K562 (cell line): ENCODE measurements around the gene ERCC1. TPM values are rescaled to one million over a fixed set of nuclear protein-coding genes. Genes with fewer than 3 reads are reported as not detected.

Experiments
- BCOR ChIP-seq: fragments of 450-650 bp; IDR thresholded peaks from 2 replicates; pipeline ENCODE4 v1.6.1; 2016
- FOXA3 ChIP-seq, 2 experiments: fragments of 450-650 bp in 1 of 2; sonication (generic) in 1 of 2; formaldehyde crosslinking; IDR thresholded peaks in 1 of 2; conservative IDR thresholded peaks in 1 of 2; 2 replicates each; pipeline versions ENCODE4 v1.4.0 to v1.8.0; 2020 to 2022; ENCODE audit warnings: mild to moderate bottlenecking in 2 of 2, missing genetic modification reagents in 1 of 2
- KDM2B ChIP-seq: fragments of 250-450 bp; sonication (Bioruptor Pico); IDR thresholded peaks from 2 replicates; pipeline ENCODE4 v1.8.0; 2021; ENCODE audit warnings: mild to moderate bottlenecking, moderate library complexity
- PCBP2 ChIP-seq: fragments of 200-400 bp; formaldehyde crosslinking; IDR thresholded peaks from 2 replicates; pipeline ENCODE4 v1.6.1; 2018; ENCODE audit warnings: low read length, low read depth, mild to moderate bottlenecking, moderate library complexity; ENCODE audit not compliant: poor library complexity, severe bottlenecking
- POLR2B ChIP-seq: fragments of 450-650 bp; IDR thresholded peaks from 2 replicates; pipeline ENCODE4 v1.6.1; 2018; ENCODE audit warnings: low read depth; ENCODE audit not compliant: partially characterized antibody
- RBFOX2 ChIP-seq: fragments of 200-400 bp; formaldehyde crosslinking; IDR thresholded peaks from 2 replicates; pipeline ENCODE4 v1.6.1; 2017; ENCODE audit warnings: low read depth, mild to moderate bottlenecking, low read length, moderate library complexity
- STAG1 ChIP-seq: sonication (generic); formaldehyde crosslinking; IDR thresholded peaks from 2 replicates; pipeline ENCODE4 v1.5.0; 2020; ENCODE audit warnings: missing genetic modification reagents, borderline replicate concordance
- TCF3 ChIP-seq: sonication (generic); formaldehyde crosslinking; IDR thresholded peaks from 2 replicates; pipeline ENCODE4 v1.4.0; 2020; ENCODE audit warnings: mild to moderate bottlenecking, missing genetic modification reagents
- ZFP30 ChIP-seq: fragments of 250-450 bp; sonication (Bioruptor Pico); IDR thresholded peaks from 2 replicates; pipeline ENCODE4 v1.8.0; 2022; ENCODE audit warnings: moderate library complexity, mild to moderate bottlenecking, inconsistent platforms, borderline replicate concordance
- ZNF592 ChIP-seq: fragments of 450-650 bp; IDR thresholded peaks from 2 replicates; pipeline ENCODE4 v1.6.1; 2017; ENCODE audit warnings: antibody characterized with exemption, mild to moderate bottlenecking
- ZNF766 ChIP-seq: fragments of 200-800 bp; sonication (Bioruptor generic); conservative IDR thresholded peaks from 2 replicates; pipeline ENCODE4 v1.6.1; 2016; ENCODE audit warnings: missing genetic modification characterization, missing compliant biosample characterization
- polyA plus RNA-seq, 8 experiments: library from polyadenylated mRNA; depleted of rRNA in 4 of 8; stranded (reverse) in 5 of 8; unstranded in 3 of 8; fragments of >200 nt; fragmentation: Nextera tagmentation in 2 of 8; fragmentation: Illumina TruSeq in 1 of 8; extraction: Ambion mirVana in 2 of 8; extraction: Trizol in 1 of 8; gene quantifications; 2 replicates each; pipeline versions ENCODE4 v1.2.1 to v1.2.3, GENCODE V29; 2011 to 2014; ENCODE audit warnings: inconsistent platforms in 1 of 8, missing spikeins in 1 of 8
- total RNA-seq, 7 experiments: library from RNA; depleted of rRNA in 6 of 7; stranded (reverse); fragments of >200 nt in 6 of 7; fragmentation: Illumina TruSeq in 2 of 7; extraction: Trizol in 2 of 7; gene quantifications; 2 replicates each; pipeline versions ENCODE4 v1.2.1 to v1.2.3, GENCODE V29; 2011 to 2021; ENCODE audit warnings: low replicate concordance in 1 of 7
- TF ChIP-seq, protein P1 (sequence below): sonication (generic); formaldehyde crosslinking; IDR thresholded peaks from 2 replicates; pipeline ENCODE4 v1.8.1; 2023; ENCODE audit warnings: mild to moderate bottlenecking, missing genetic modification reagents
- TF ChIP-seq, protein P2 (sequence below): fragments of 450-650 bp; formaldehyde crosslinking; IDR thresholded peaks from 2 replicates; pipeline ENCODE4 v1.4.0; 2020; ENCODE audit warnings: mild to moderate bottlenecking, moderate library complexity
- TF ChIP-seq, protein P3 (sequence below): fragments of 250-450 bp; sonication (Bioruptor Pico); IDR thresholded peaks from 2 replicates; pipeline ENCODE4 v1.5.0; 2021; ENCODE audit warnings: mild to moderate bottlenecking, moderate library complexity

ERCC1 gene
- total and polyA plus RNA-seq, 9 of the 15 experiments (the other 6 are each of a cell fraction or from before 2014, with no cell fraction given) = 9.3 to 92.6 (median 60.0) TPM

DNA sequence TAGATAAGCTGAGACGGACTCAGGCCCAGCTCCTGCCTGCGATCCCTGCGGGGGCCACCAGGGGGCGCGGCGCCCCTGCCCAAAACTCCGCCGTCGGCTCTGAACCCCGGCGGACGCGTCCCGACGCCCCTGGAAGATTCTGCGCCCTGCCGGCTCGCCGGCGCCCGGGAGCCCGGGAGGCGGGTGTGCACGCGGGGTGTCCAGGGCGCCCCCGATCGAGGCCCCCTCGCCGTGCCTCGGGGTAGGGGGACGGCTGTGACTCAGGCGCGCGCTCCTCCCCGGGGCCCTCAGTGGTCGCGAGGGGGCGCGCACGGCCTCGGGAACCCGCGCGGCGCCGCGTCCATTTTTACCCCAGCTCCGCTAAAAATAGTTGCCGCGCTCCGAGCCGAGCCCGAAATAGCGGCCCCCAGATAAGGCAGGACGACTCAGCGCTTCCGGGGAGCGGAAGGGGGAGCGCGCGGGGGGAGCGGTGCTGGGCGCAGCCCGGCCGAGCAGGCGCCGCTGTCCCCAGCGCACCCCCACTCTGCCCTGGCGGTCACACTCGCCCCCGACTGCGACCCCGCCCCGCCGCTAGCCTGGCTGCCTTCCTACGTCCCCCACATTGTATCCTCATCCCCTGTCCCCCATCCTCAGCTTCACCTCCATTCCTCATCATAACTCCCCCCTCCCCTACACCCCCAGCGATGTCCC is 16.0 kb upstream of the ERCC1 start (continued):
- TF ChIP-seq STAG1 (CRISPR knock-in tag) (peak; percentile 42; the same call in 1 of the 2 replicates), FOXA3 (CRISPR knock-in tag; conservative IDR thresholded peaks at IDR 0.05 in 1 of 2, IDR thresholded peaks at IDR 0.05 in 1 of 2) (no peak), ZFP30 (no peak), BCOR (0 out of 2 replicates have a peak, but pooled peaks have one; percentile 12), TCF3 (peak; percentile 56), PCBP2 (peak; percentile 86), RBFOX2 (peak; percentile 96), ZNF766 (CRISPR knock-in tag) (peak; percentile 73; the same call in 1 of the 2 replicates), ZNF592 (peak; percentile 88), KDM2B (peak; percentile 76), POLR2B (peak; percentile 39)
- TF ChIP-seq, protein P1, sequence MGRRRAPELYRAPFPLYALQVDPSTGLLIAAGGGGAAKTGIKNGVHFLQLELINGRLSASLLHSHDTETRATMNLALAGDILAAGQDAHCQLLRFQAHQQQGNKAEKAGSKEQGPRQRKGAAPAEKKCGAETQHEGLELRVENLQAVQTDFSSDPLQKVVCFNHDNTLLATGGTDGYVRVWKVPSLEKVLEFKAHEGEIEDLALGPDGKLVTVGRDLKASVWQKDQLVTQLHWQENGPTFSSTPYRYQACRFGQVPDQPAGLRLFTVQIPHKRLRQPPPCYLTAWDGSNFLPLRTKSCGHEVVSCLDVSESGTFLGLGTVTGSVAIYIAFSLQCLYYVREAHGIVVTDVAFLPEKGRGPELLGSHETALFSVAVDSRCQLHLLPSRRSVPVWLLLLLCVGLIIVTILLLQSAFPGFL (CRISPR knock-in tag) = 0 out of 2 replicates have a peak, but pooled peaks have one; percentile 58
- TF ChIP-seq, protein P2, sequence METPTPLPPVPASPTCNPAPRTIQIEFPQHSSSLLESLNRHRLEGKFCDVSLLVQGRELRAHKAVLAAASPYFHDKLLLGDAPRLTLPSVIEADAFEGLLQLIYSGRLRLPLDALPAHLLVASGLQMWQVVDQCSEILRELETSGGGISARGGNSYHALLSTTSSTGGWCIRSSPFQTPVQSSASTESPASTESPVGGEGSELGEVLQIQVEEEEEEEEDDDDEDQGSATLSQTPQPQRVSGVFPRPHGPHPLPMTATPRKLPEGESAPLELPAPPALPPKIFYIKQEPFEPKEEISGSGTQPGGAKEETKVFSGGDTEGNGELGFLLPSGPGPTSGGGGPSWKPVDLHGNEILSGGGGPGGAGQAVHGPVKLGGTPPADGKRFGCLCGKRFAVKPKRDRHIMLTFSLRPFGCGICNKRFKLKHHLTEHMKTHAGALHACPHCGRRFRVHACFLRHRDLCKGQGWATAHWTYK = peak; percentile 60; the same call in 1 of the 2 replicates
- TF ChIP-seq, protein P3, sequence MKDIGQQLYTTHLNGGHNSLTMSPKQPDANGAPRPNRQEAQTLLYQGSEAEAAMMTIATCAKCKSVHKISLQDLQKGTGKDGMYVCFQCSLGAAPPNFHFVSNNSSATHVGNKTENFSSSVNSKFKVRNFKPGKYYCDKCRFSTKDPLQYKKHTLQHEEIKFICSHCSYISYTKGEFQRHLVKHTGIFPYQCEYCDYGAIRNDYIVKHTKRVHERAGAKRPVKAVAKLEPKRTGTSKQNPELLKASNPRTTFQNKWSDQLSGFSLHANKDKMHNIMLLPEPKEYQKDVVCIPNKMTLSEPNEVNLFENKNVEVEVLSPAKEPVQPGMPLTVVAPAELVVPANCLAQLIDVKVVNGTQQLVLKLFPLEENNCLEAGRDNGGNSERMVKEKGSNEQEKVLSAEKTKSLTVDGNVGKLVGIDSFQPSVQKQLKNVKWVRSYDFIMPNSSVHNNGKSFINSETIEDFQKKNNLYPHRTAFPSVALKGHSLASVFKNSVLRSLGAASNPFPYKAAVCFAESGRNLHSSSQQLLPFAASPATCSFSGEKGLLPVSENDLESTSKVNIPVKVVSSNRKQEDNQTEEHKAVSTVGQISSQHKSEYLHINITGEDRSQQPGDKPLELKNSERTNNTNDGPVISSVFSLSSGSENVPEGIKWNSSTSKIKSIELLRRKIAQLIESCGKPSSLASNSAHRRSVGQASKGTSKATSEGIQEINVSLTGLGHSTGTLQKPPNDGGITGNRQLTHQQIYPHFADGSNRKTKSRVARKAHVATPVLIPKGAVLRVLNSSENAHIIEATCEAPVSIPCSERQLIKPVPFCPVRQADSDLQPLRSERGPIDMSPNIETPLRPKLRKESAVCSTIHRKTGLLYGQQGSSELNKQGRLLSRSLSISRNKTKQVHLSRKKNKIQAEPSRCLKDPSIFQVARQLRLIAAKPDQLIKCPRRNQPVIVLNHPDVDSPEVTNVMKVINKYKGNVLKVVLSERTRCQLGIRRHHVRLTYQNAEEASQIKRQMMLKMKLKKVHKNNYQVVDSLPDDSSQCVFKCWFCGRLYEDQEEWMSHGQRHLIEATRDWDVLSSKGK = no peak
